Loucy (cell line): ENCODE results near the gene EVC.

Experiments used
- EZH2phosphoT487 ChIP-seq: fragments of 200-600 bp; IDR thresholded peaks from 2 replicates; pipeline ENCODE4 v1.6.1; 2018; ENCODE audit warnings: antibody characterized with exemption, mild to moderate bottlenecking, moderate library complexity, borderline replicate concordance
- TF ChIP-seq, protein P1 (sequence below): fragments of 200-600 bp; sonication (generic); conservative IDR thresholded peaks from 2 replicates; pipeline ENCODE4 v1.5.1; 2014; ENCODE audit warnings: mild to moderate bottlenecking, antibody characterized with exemption, low read length

DNA sequence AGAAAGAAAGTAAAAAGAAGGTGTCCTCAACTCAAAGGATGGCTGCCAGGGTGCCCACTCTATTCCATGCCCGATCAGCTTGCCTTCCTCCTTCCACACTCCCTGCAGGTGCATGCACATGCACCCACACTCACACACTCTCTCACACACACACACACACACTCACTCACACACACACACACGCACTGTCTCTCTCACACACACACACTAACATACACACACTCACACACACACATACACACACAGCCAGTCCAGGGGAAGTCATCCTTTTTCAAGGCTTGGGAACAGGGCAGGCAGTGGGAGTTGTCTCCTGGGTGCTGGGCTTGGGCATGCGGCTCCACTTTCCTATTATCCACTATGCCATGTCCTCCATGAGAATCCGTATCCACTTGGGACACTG is 131.5 kb downstream of the EVC start:
- TF ChIP-seq, protein P1, sequence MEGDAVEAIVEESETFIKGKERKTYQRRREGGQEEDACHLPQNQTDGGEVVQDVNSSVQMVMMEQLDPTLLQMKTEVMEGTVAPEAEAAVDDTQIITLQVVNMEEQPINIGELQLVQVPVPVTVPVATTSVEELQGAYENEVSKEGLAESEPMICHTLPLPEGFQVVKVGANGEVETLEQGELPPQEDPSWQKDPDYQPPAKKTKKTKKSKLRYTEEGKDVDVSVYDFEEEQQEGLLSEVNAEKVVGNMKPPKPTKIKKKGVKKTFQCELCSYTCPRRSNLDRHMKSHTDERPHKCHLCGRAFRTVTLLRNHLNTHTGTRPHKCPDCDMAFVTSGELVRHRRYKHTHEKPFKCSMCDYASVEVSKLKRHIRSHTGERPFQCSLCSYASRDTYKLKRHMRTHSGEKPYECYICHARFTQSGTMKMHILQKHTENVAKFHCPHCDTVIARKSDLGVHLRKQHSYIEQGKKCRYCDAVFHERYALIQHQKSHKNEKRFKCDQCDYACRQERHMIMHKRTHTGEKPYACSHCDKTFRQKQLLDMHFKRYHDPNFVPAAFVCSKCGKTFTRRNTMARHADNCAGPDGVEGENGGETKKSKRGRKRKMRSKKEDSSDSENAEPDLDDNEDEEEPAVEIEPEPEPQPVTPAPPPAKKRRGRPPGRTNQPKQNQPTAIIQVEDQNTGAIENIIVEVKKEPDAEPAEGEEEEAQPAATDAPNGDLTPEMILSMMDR: no peak
- no peak for TF ChIP-seq EZH2phosphoT487
